ENCODE data around the gene CXCL11. TPM values are rescaled to one million over a fixed set of nuclear protein-coding genes. Genes with fewer than 3 reads are reported as not detected.

Gene CXCL11
- total and polyA plus RNA-seq, 2 donors from 2014 or later, result not detected

DNA sequence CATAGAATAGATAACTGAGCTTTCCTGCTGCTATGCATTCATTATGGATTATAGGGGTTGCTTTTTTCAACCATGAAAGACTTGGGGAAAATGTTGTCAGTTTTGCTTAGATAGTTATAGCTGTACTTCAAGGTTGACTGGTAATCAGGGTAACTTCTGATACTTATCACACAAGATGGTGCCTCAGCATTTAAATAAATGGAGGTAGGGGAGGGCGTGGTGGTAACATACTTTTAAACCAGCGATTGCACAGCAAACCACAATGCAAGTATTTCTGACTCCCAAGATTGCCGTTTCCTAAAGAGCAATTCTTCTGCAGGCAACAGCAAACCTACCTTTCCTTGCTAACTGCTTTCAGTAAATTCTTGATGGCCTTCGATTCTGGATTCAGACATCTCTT, 13.8 kb downstream of the CXCL11 start:
- Histone ChIP-seq H3K9me3 (ENCODE audit: control insufficient read depth in 2 of 3, insufficient read depth in 1 of 3, low read length in 3 of 3) (no peaks in the 10 kb centered on the region), H3K9ac (ENCODE audit: low read length in 3 of 3) (no peak overlapping the region), H3K27ac (ENCODE audit: low read depth in 2 of 2, low read length in 2 of 2) (no peak overlapping the region), H3K4me3 (ENCODE audit: low read length in 3 of 3) (no peak overlapping the region), H3K27me3 (ENCODE audit: control insufficient read depth, insufficient read depth, low read length) (no peaks in the 10 kb centered on the region), H3K36me3 (ENCODE audit: control insufficient read depth in 2 of 3, insufficient read depth in 3 of 3, low read length in 3 of 3) (no peaks in the 10 kb centered on the region), H3K4me1 (ENCODE audit: control insufficient read depth in 2 of 3, insufficient read depth in 2 of 3, low read depth in 1 of 3, low read length in 3 of 3) (no peaks in the 10 kb centered on the region)
- FAIRE-seq, result no peak
- TF ChIP-seq, protein P1, sequence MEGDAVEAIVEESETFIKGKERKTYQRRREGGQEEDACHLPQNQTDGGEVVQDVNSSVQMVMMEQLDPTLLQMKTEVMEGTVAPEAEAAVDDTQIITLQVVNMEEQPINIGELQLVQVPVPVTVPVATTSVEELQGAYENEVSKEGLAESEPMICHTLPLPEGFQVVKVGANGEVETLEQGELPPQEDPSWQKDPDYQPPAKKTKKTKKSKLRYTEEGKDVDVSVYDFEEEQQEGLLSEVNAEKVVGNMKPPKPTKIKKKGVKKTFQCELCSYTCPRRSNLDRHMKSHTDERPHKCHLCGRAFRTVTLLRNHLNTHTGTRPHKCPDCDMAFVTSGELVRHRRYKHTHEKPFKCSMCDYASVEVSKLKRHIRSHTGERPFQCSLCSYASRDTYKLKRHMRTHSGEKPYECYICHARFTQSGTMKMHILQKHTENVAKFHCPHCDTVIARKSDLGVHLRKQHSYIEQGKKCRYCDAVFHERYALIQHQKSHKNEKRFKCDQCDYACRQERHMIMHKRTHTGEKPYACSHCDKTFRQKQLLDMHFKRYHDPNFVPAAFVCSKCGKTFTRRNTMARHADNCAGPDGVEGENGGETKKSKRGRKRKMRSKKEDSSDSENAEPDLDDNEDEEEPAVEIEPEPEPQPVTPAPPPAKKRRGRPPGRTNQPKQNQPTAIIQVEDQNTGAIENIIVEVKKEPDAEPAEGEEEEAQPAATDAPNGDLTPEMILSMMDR (IDR thresholded peaks at IDR 0.05; ENCODE audit: borderline replicate concordance, extremely low read depth, insufficient read depth), result no peak
- DNase-seq, result no peak
- intact Hi-C loops (cut with DNase I), result no loop called here

DNA sequence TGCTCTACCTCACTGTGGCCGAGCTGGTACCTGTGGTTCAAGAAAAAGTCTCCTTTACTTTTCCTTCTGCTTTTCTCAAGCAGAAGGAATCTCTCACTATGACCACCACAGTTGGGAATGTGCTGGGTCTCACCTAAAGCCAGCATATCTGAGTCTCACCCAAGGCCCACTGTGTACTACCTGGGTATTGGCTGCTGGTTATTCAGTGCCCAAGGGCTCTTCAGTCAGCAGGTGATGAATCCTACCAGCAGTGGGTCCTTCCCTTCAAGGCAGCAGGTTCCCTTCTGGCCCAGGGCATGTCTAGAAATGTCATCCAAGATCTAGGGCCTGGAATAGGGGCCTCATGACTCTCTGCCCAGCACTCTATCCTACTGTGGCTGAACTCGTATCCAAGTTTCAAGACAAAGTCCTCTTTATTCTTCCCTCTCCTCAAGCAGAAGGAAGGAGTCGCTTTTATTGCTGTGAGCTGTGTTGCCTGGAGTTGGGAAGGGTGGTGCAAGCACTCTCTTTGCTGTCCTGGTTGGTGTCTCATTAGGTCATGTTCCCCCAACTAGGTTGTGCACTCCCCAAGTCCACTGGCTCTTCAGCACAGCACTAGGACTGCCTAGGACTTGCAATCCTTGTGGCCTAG, 18.7 kb downstream of the CXCL11 start:
- TF ChIP-seq, protein P1 (IDR thresholded peaks at IDR 0.05; ENCODE audit: borderline replicate concordance, extremely low read depth, insufficient read depth), result no peak
- Histone ChIP-seq H3K36me3 (ENCODE audit: control insufficient read depth in 2 of 3, insufficient read depth in 3 of 3, low read length in 3 of 3) (no peaks in the 10 kb centered on the region), H3K4me1 (ENCODE audit: control insufficient read depth in 2 of 3, insufficient read depth in 2 of 3, low read depth in 1 of 3, low read length in 3 of 3) (no peaks in the 10 kb centered on the region), H3K27me3 (ENCODE audit: control insufficient read depth, insufficient read depth, low read length) (no peaks in the 10 kb centered on the region), H3K27ac (ENCODE audit: low read depth in 2 of 2, low read length in 2 of 2) (no peak overlapping the region), H3K4me3 (ENCODE audit: low read length in 3 of 3) (no peak overlapping the region), H3K9me3 (ENCODE audit: control insufficient read depth in 2 of 3, insufficient read depth in 1 of 3, low read length in 3 of 3) (no peaks in the 10 kb centered on the region), H3K9ac (ENCODE audit: low read length in 3 of 3) (no peak overlapping the region)
- intact Hi-C loops (cut with DNase I), result no loop called here
- FAIRE-seq, result no peak
- no peak for DNase-seq

DNA sequence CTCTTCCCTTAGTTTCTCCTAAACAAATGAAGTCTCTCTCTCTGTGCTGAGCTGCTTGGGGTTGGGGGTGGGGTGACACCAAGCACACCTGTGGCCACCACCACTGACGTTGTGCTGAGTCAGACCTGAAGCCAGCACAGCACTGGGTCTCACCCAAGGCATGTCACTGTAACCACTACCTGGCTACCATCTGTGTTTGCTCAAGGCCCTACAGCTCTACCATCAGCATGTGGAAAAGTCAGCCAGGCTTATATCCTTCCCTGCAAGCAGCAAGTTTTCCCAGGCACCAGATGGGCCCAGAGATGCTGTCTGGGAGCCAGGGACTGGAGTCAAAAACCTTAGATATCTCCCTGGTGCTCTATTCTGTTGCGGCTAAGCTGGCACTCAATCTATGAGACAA, 19.5 kb downstream of the CXCL11 start:
- TF ChIP-seq, protein P1 (IDR thresholded peaks at IDR 0.05; ENCODE audit: borderline replicate concordance, extremely low read depth, insufficient read depth), result no peak
- no peak overlapping the region for H3K9ac ChIP-seq (ENCODE audit: low read length in 3 of 3)
- no peak overlapping the region for H3K4me3 ChIP-seq (ENCODE audit: low read length in 3 of 3)
- H3K36me3 ChIP-seq (ENCODE audit: control insufficient read depth in 2 of 3, insufficient read depth in 3 of 3, low read length in 3 of 3), result no peaks in the 10 kb centered on the region
- H3K27ac ChIP-seq (ENCODE audit: low read depth in 2 of 2, low read length in 2 of 2), result no peak overlapping the region
- H3K9me3 ChIP-seq (ENCODE audit: control insufficient read depth in 2 of 3, insufficient read depth in 1 of 3, low read length in 3 of 3), result no peaks in the 10 kb centered on the region
- DNase-seq (no peak), FAIRE-seq (no peak)
- H3K27me3 ChIP-seq (ENCODE audit: control insufficient read depth, insufficient read depth, low read length), result no peaks in the 10 kb centered on the region
- peaks cover 0 to 2% (median 0%) of the 10 kb centered on the region in 3 donors for H3K4me1 ChIP-seq (ENCODE audit: control insufficient read depth in 2 of 3, insufficient read depth in 2 of 3, low read depth in 1 of 3, low read length in 3 of 3)
- intact Hi-C loops (cut with DNase I), result no loop called here

DNA sequence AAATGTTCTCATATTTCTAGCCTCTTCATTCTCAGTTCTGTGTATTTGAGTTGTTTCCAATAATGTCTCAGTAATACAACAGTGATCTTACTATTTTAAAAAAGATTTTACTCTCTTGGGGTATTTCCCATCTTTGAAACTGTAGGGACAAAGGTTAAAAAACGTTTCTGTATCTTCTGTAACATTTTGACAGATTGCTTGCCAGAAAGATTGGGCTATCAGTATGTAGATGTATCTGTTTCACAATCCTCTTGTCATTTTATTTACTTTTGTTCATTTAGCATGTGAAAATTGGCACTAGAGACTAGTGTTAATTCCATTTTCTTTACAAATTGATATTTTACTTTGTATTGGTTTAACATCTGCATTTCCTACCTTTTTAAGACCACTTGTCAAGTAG, 22.3 kb downstream of the CXCL11 start:
- intact Hi-C loops (cut with DNase I), result no loop called here
- Histone ChIP-seq H3K9ac (ENCODE audit: low read length in 3 of 3) (no peak overlapping the region), H3K27me3 (ENCODE audit: control insufficient read depth, insufficient read depth, low read length) (no peaks in the 10 kb centered on the region), H3K4me3 (ENCODE audit: low read length in 3 of 3) (no peak overlapping the region), H3K9me3 (ENCODE audit: control insufficient read depth in 2 of 3, insufficient read depth in 1 of 3, low read length in 3 of 3) (no peaks in the 10 kb centered on the region), H3K36me3 (ENCODE audit: control insufficient read depth in 2 of 3, insufficient read depth in 3 of 3, low read length in 3 of 3) (no peaks in the 10 kb centered on the region), H3K4me1 (ENCODE audit: control insufficient read depth in 2 of 3, insufficient read depth in 2 of 3, low read depth in 1 of 3, low read length in 3 of 3) (peaks cover 0 to 2% (median 0%) of the 10 kb centered on the region in 3 donors), H3K27ac (ENCODE audit: low read depth in 2 of 2, low read length in 2 of 2) (no peak overlapping the region)
- no peak for DNase-seq
- no peak for FAIRE-seq
- TF ChIP-seq, protein P1 (IDR thresholded peaks at IDR 0.05; ENCODE audit: borderline replicate concordance, extremely low read depth, insufficient read depth), result no peak

Measured in kidney (tissue), 14 donors.